Mucosa of descending colon (tissue), 3 donors: ENCODE data around the gene SLC25A17. TPM values are rescaled to one million over a fixed set of nuclear protein-coding genes. Genes with fewer than 3 reads are reported as not detected.

Source experiments
- ATAC-seq: fragments of 200-7000 bp; cut with Tn5 transposase; one replicate; pipeline ENCODE4 v1.9.1; 2020; ENCODE audit warnings: mild to moderate bottlenecking, moderate library complexity
- DNase-seq, 3 donors: peaks; one replicate each; pipeline ENCODE4 v3.0.0-alpha.2; 2020
- H3K36me3 ChIP-seq: fragments of 200-600 bp; one replicate; pipeline ENCODE4 v1.8.0; 2021; ENCODE audit warnings: low read depth, mild to moderate bottlenecking
- H3K4me1 ChIP-seq: fragments of 200-600 bp; one replicate; pipeline ENCODE4 v1.8.0; 2021; ENCODE audit warnings: low read depth, mild to moderate bottlenecking
- H3K4me3 ChIP-seq: fragments of 200-600 bp; one replicate; pipeline ENCODE4 v1.8.0; 2021; ENCODE audit warnings: mild to moderate bottlenecking
- H3K9me3 ChIP-seq: fragments of 200-600 bp; one replicate; pipeline ENCODE4 v1.8.0; 2021; ENCODE audit warnings: mild to moderate bottlenecking
- intact Hi-C, 2 donors: fragments of 100-400 bp; cut with DNase I in 1 of 2; cut with micrococcal nuclease in 1 of 2; formaldehyde crosslinking; loops; one replicate each; pipeline versions ENCODE4 v1.11.0 to v1.11.1; 2022; cut with DNase I, micrococcal nuclease
- total RNA-seq, 3 donors: library from RNA; stranded (reverse); fragmentation: NEBNext Ultra II Directional in 2 of 3; extraction: Animal tissue kit (Norgen Biotek cat#: 25700) in 2 of 3; gene quantifications; one replicate each; pipeline versions ENCODE4 v1.2.1 to v1.2.4, GENCODE V29; 2021 to 2023
- TF ChIP-seq, protein P1 (sequence below): fragments of 200-600 bp; IDR thresholded peaks from one replicate; pipeline ENCODE4 v1.8.0; 2022; ENCODE audit warnings: antibody characterized with exemption, mild to moderate bottlenecking
- donor health status: DM: no; HTN: no; CAD: no; lungs with moderate emphysema.
- donor health status: DM: no; HTN: no; CAD: no.
- donor health status: DM: no; HTN: yes; CAD: no.

Gene SLC25A17
- total RNA-seq, 3 donors from 2014 or later = 8.7 to 12.1 (median 11.9) TPM

- TF ChIP-seq, protein P1, sequence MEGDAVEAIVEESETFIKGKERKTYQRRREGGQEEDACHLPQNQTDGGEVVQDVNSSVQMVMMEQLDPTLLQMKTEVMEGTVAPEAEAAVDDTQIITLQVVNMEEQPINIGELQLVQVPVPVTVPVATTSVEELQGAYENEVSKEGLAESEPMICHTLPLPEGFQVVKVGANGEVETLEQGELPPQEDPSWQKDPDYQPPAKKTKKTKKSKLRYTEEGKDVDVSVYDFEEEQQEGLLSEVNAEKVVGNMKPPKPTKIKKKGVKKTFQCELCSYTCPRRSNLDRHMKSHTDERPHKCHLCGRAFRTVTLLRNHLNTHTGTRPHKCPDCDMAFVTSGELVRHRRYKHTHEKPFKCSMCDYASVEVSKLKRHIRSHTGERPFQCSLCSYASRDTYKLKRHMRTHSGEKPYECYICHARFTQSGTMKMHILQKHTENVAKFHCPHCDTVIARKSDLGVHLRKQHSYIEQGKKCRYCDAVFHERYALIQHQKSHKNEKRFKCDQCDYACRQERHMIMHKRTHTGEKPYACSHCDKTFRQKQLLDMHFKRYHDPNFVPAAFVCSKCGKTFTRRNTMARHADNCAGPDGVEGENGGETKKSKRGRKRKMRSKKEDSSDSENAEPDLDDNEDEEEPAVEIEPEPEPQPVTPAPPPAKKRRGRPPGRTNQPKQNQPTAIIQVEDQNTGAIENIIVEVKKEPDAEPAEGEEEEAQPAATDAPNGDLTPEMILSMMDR = no peak
- intact Hi-C loops = no loop called here
- DNase-seq (no peak), ATAC-seq (no peak)
- peaks cover 7% of the 10 kb centered on the region for H3K4me1 ChIP-seq
- H3K9me3 ChIP-seq = no peaks in the 10 kb centered on the region
- H3K36me3 ChIP-seq = no peaks in the 10 kb centered on the region
- no peak overlapping the region for H3K4me3 ChIP-seq
Measured at GRCh38 chr22:40727964-40728615, 91.1 kb downstream of the SLC25A17 start.

DNA sequence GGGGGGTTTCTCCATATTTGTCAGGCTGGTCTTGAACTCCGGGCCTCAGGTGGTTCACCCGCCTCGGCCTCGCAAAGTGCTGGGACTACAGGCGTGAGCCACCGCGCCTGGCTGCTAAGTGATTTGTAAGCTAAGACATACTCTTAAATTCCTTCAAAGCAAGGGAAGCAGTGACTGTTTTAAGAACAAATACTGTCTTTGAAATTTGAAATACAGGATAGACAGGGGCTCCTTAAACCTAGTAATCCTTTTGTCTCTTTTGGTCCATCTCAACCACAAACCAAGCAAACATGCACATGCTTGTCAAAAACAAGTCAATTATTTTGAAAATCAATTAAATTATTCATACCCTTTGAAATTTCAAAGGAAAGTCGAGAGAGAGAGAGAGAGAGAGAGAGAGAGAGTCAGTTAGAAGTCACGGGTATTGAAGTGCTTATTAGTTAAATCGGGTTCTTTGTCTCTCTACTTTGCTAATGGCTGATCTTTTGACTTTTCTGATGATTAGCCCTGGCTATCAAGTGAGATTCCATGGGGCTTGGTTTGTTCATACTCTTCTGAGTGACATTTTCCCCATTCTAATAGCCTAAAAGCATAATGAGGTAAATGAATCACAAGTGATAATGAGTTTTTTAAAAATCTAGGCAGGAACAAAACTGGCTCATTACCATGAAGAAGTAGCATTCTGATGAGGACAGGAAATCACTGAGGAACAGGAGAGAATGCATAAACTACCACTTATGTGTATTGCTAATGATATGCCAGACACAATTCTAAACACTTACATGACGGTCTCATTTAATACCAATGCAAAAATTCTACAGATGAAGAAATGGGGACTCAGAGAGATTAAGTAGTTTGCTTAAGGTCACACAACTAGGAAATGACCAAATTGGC is 91.8 kb downstream of the SLC25A17 start:
- Histone ChIP-seq H3K4me1 (peaks cover 5% of the 10 kb centered on the region), H3K36me3 (no peaks in the 10 kb centered on the region), H3K4me3 (no peak overlapping the region), H3K9me3 (no peaks in the 10 kb centered on the region)
- intact Hi-C loops = no loop called here
- ATAC-seq (no peak), DNase-seq (no peak)
- TF ChIP-seq, protein P1 = no peak

DNA sequence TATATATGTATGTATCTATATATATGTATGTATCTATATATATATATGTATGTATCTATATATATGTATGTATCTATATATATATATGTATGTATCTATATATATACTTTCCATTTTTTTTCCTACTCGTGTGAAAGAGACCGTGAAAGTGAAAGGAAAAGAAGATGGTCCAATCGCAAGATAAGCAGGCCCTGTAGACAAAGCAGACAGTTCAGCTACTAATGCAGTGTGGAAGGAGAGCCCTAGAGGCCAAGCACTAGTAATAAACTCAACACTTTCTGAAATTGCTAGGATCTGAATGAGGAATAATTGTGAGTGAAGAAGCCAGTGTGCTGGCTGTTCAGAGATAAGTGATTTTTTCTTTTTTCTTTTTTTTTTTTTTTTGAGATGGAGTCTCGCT is 92.6 kb downstream of the SLC25A17 start:
- Histone ChIP-seq H3K4me1 (no peaks in the 10 kb centered on the region), H3K4me3 (no peak overlapping the region), H3K36me3 (no peaks in the 10 kb centered on the region), H3K9me3 (no peaks in the 10 kb centered on the region)
- DNase-seq (no peak), ATAC-seq (peak; percentile 71)
- TF ChIP-seq, protein P1 = no peak
- intact Hi-C loops = no loop called here

DNA sequence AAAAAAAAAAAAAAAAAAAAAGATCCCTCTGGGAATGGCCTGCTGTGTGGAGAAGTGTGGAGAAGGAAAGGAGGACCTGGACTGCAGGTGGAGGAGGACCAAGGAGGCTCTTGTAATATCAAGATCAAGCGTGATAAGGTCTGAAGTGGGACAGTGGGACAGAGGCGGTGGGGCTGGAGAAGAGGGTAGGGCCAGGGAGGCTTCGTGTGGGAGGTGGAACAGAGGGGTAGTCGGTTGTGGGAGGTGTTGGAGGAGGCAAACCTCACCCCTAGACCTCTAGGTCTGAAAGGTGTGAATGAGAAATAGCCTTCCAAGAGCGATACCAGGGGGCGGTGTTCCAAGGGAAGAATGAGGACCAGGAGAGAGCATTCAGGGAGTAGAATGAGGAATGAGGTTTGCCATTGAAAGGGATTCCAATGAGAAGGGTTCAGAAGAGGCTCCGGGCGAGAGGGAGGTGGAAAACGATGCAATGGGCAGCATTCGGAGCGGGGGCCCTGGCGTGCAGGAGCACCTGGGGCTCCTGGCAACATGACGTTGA is 95.7 kb downstream of the SLC25A17 start:
- no peak for DNase-seq
- H3K4me1 ChIP-seq = no peaks in the 10 kb centered on the region
- no peaks in the 10 kb centered on the region for H3K36me3 ChIP-seq
- intact Hi-C loops = no loop called here
- ATAC-seq = no peak
- no peak overlapping the region for H3K4me3 ChIP-seq
- TF ChIP-seq, protein P1 = no peak
- no peaks in the 10 kb centered on the region for H3K9me3 ChIP-seq

DNA sequence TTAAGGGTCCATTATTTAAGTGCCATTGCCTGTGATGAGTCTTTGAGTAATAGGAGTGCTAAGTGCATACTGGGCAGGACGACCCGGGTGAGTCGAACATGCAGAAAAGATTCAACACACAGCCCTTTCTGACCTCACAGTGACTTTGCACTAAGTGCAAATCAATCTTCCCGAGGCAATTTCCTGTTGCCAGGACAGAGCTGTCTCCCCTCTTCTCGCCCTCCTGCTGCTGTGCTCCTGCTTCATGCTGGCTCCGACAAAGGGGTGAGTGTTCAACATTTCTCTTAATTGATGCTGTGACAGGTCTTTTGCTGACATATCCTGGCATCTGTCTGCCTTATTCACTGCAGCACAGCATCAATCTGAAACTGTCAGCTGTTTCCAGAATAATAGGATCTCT is 97.9 kb downstream of the SLC25A17 start:
- TF ChIP-seq, protein P1 = no peak
- ATAC-seq (no peak), DNase-seq (no peak)
- H3K4me1 ChIP-seq = no peaks in the 10 kb centered on the region
- no peaks in the 10 kb centered on the region for H3K9me3 ChIP-seq
- no peaks in the 10 kb centered on the region for H3K36me3 ChIP-seq
- no peak overlapping the region for H3K4me3 ChIP-seq
- intact Hi-C loops = no loop called here
